Muscle layer of colon (tissue), 2 donors: Measurements from ENCODE around the gene LCE2B.
"Not testable (repeated sequence)": the region's sequence is repeated elsewhere in the genome, so short reads cannot be mapped to it uniquely, and the experiment has no call there.

Experiments
- H3K27ac ChIP-seq: one replicate; pipeline ENCODE4 v1.7.0; 2013; ENCODE audit warnings: low read depth, mild to moderate bottlenecking, low read length, moderate library complexity
- H3K27me3 ChIP-seq, 2 donors: one replicate each; pipeline ENCODE4 v1.7.0; 2013; ENCODE audit warnings: low read length in 2 of 2, mild to moderate bottlenecking in 2 of 2; ENCODE audit not compliant: insufficient read depth in 2 of 2, control insufficient read depth in 1 of 2
- H3K36me3 ChIP-seq: one replicate; pipeline ENCODE4 v1.7.0; 2013; ENCODE audit warnings: mild to moderate bottlenecking, low read length; ENCODE audit not compliant: insufficient read depth
- H3K4me1 ChIP-seq: one replicate; pipeline ENCODE4 v1.7.0; 2013; ENCODE audit warnings: mild to moderate bottlenecking, low read length; ENCODE audit not compliant: insufficient read depth
- H3K4me3 ChIP-seq, 2 donors: one replicate each; pipeline ENCODE4 v1.7.0; 2013; ENCODE audit warnings: low read length in 2 of 2, low read depth in 1 of 2, mild to moderate bottlenecking in 1 of 2, moderate library complexity in 1 of 2
- H3K9ac ChIP-seq: one replicate; pipeline ENCODE4 v1.7.0; 2013; ENCODE audit warnings: low read length
- H3K9me3 ChIP-seq: one replicate; pipeline ENCODE4 v1.7.0; 2013; ENCODE audit warnings: mild to moderate bottlenecking, low read length
- donor health status: abdominal sarcoma.
- donor health status: Adenocarcinoma of cecum.

LCE2B gene

GRCh38 chr1:152685823-152686222 lies at the start of gene LCE2B:
Gene LCE2B (plus strand): TSS chr1:152686123. CDS start chr1:152686844, 721 bp downstream.
- H3K27me3 ChIP-seq, H3K4me1 ChIP-seq, H3K9ac ChIP-seq, H3K9me3 ChIP-seq, H3K27ac ChIP-seq, H3K4me3 ChIP-seq, H3K36me3 ChIP-seq: not testable (repeated sequence)

GRCh38 chr1:152640351-152640750 lies 45.6 kb upstream of the LCE2B start:
- H3K9ac ChIP-seq: no peak overlapping the region
- H3K4me1 ChIP-seq: no peaks in the 10 kb centered on the region
- H3K27ac ChIP-seq: no peak overlapping the region
- no peak overlapping the region for H3K4me3 ChIP-seq
- no peaks in the 10 kb centered on the region for H3K27me3 ChIP-seq
- H3K36me3 ChIP-seq: no peaks in the 10 kb centered on the region
- no peaks in the 10 kb centered on the region for H3K9me3 ChIP-seq

- Histone ChIP-seq H3K9ac (no peak overlapping the region), H3K4me3 (no peak overlapping the region), H3K9me3 (no peaks in the 10 kb centered on the region), H3K4me1 (no peaks in the 10 kb centered on the region), H3K36me3 (no peaks in the 10 kb centered on the region), H3K27me3 (no peaks in the 10 kb centered on the region), H3K27ac (no peak overlapping the region)
Observed at GRCh38 chr1:152643945-152644344, 42.0 kb upstream of the LCE2B start.

- Histone ChIP-seq H3K9me3 (no peaks in the 10 kb centered on the region), H3K9ac (no peak overlapping the region), H3K27ac (no peak overlapping the region), H3K36me3 (no peaks in the 10 kb centered on the region), H3K4me3 (no peak overlapping the region), H3K27me3 (no peaks in the 10 kb centered on the region), H3K4me1 (no peaks in the 10 kb centered on the region)
Observed at GRCh38 chr1:152645146-152645545, 40.8 kb upstream of the LCE2B start.

- no peak overlapping the region for H3K4me3 ChIP-seq
- no peaks in the 10 kb centered on the region for H3K27me3 ChIP-seq
- no peaks in the 10 kb centered on the region for H3K9me3 ChIP-seq
- H3K27ac ChIP-seq: no peak overlapping the region
- no peaks in the 10 kb centered on the region for H3K36me3 ChIP-seq
- H3K9ac ChIP-seq: no peak overlapping the region
- no peaks in the 10 kb centered on the region for H3K4me1 ChIP-seq
Observed at GRCh38 chr1:152646656-152647055, 39.3 kb upstream of the LCE2B start.

GRCh38 chr1:152654110-152654509 lies 31.8 kb upstream of the LCE2B start:
- no peaks in the 10 kb centered on the region for H3K27me3 ChIP-seq
- H3K27ac ChIP-seq: no peak overlapping the region
- no peak overlapping the region for H3K9ac ChIP-seq
- H3K4me3 ChIP-seq: no peak overlapping the region
- no peaks in the 10 kb centered on the region for H3K36me3 ChIP-seq
- no peaks in the 10 kb centered on the region for H3K4me1 ChIP-seq
- no peaks in the 10 kb centered on the region for H3K9me3 ChIP-seq

- H3K27me3 ChIP-seq: no peaks in the 10 kb centered on the region
- H3K4me1 ChIP-seq: no peaks in the 10 kb centered on the region
- no peak overlapping the region for H3K4me3 ChIP-seq
- H3K27ac ChIP-seq: no peak overlapping the region
- H3K9ac ChIP-seq: no peak overlapping the region
- no peaks in the 10 kb centered on the region for H3K9me3 ChIP-seq
- no peaks in the 10 kb centered on the region for H3K36me3 ChIP-seq
Observed at GRCh38 chr1:152656459-152656858, 29.5 kb upstream of the LCE2B start.

- no peaks in the 10 kb centered on the region for H3K36me3 ChIP-seq
- no peak overlapping the region for H3K27ac ChIP-seq
- H3K27me3 ChIP-seq: no peaks in the 10 kb centered on the region
- H3K4me3 ChIP-seq: no peak overlapping the region
- H3K4me1 ChIP-seq: no peaks in the 10 kb centered on the region
- H3K9ac ChIP-seq: no peak overlapping the region
- no peaks in the 10 kb centered on the region for H3K9me3 ChIP-seq
Observed at GRCh38 chr1:152657677-152658076, 28.2 kb upstream of the LCE2B start.

- Histone ChIP-seq H3K4me1 (no peaks in the 10 kb centered on the region), H3K9me3 (no peaks in the 10 kb centered on the region), H3K27ac (no peak overlapping the region), H3K9ac (no peak overlapping the region), H3K36me3 (no peaks in the 10 kb centered on the region), H3K27me3 (no peaks in the 10 kb centered on the region), H3K4me3 (no peak overlapping the region)
Observed at GRCh38 chr1:152658649-152659048, 27.3 kb upstream of the LCE2B start.

- H3K4me1 ChIP-seq: no peaks in the 10 kb centered on the region
- H3K9me3 ChIP-seq: no peaks in the 10 kb centered on the region
- no peaks in the 10 kb centered on the region for H3K27me3 ChIP-seq
- no peak within 1 kb of the TSS for H3K9ac ChIP-seq
- no peak within 1 kb of the TSS for H3K4me3 ChIP-seq
- no peak within 1 kb of the TSS for H3K27ac ChIP-seq
- H3K36me3 ChIP-seq: no peaks in the 10 kb centered on the region
Observed at GRCh38 chr1:152663098-152663497, 22.8 kb upstream of the LCE2B start, which contains the start of gene LCE2D. Gene LCE2D (plus strand): TSS chr1:152663380. CDS start chr1:152664106, 726 bp downstream.

GRCh38 chr1:152666171-152666570 lies 19.8 kb upstream of the LCE2B start:
- not testable (repeated sequence) for H3K36me3 ChIP-seq, H3K4me3 ChIP-seq, H3K4me1 ChIP-seq, H3K9me3 ChIP-seq, H3K9ac ChIP-seq, H3K27me3 ChIP-seq, H3K27ac ChIP-seq

- no peaks in the 10 kb centered on the region for H3K9me3 ChIP-seq
- H3K9ac ChIP-seq: no peak overlapping the region
- H3K27ac ChIP-seq: no peak overlapping the region
- no peaks in the 10 kb centered on the region for H3K36me3 ChIP-seq
- H3K4me1 ChIP-seq: no peaks in the 10 kb centered on the region
- H3K27me3 ChIP-seq: no peaks in the 10 kb centered on the region
- no peak overlapping the region for H3K4me3 ChIP-seq
Observed at GRCh38 chr1:152667648-152668047, 18.3 kb upstream of the LCE2B start.
